Osteocyte (in vitro differentiated cells): ENCODE data around the gene PGLYRP4. TPM values are rescaled to one million over a fixed set of nuclear protein-coding genes. Genes with fewer than 3 reads are reported as not detected.

ENCODE experiments used
- DNase-seq: peaks from one replicate; pipeline ENCODE4 v3.0.0; 2021; ENCODE audit warnings: mixed read lengths; ENCODE audit not compliant: unreplicated experiment; ENCODE audit errors: extremely low spot score
- H3K27ac Mint-ChIP-seq: one replicate; pipeline ENCODE4 v1.8.0; 2021; ENCODE audit warnings: mild to moderate bottlenecking, mixed read lengths; ENCODE audit not compliant: unreplicated experiment
- H3K27me3 Mint-ChIP-seq: one replicate; pipeline ENCODE4 v1.8.0; 2021; ENCODE audit warnings: mixed read lengths; ENCODE audit not compliant: unreplicated experiment
- H3K36me3 Mint-ChIP-seq: one replicate; pipeline ENCODE4 v1.8.0; 2021; ENCODE audit warnings: mixed read lengths; ENCODE audit not compliant: unreplicated experiment
- H3K4me1 Mint-ChIP-seq: one replicate; pipeline ENCODE4 v1.8.0; 2021; ENCODE audit warnings: mixed read lengths; ENCODE audit not compliant: unreplicated experiment
- H3K4me3 Mint-ChIP-seq: one replicate; pipeline ENCODE4 v1.8.0; 2021; ENCODE audit warnings: mild to moderate bottlenecking, moderate library complexity, mixed read lengths; ENCODE audit not compliant: unreplicated experiment
- H3K9me3 Mint-ChIP-seq: one replicate; pipeline ENCODE4 v1.8.0; 2021; ENCODE audit warnings: mixed read lengths; ENCODE audit not compliant: unreplicated experiment
- total RNA-seq: library from RNA; stranded (reverse); gene quantifications from 2 replicates; pipeline ENCODE4 v1.2.1, GENCODE V29; 2021
- TF ChIP-seq, protein P1 (sequence below): fragments of 200-600 bp; sonication (generic); IDR thresholded peaks from 2 replicates; pipeline ENCODE4 v1.5.0; 2021; ENCODE audit warnings: antibody characterized with exemption, mild to moderate bottlenecking, moderate library complexity

PGLYRP4 gene
- total RNA-seq, 1 donor from 2014 or later = not detected

DNA sequence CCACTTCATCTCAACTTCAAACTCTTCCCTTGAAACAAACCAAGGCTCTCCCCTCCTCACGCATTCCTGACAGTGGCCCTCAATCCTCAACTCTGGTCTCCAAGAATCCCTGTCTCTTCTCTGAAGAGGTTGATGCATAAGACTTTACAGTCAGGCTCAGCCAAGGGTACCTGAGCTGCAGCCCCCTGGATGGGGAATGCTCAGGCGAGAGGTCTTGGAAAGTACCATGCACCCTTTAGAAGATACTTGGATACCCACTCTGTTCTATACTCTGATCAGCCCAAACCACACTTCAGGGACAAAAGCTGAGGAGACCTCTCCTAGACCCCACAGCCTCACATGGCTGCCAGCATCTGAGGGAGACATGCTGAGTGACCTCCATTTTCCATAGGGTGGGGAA is 35.4 kb downstream of the PGLYRP4 start:
- Mint-ChIP-seq H3K9me3 (peaks cover 9% of the 10 kb centered on the region), H3K4me1 (no peaks in the 10 kb centered on the region), H3K36me3 (no peaks in the 10 kb centered on the region), H3K4me3 (no peak overlapping the region), H3K27me3 (no peaks in the 10 kb centered on the region), H3K27ac (no peak overlapping the region)
- TF ChIP-seq, protein P1, sequence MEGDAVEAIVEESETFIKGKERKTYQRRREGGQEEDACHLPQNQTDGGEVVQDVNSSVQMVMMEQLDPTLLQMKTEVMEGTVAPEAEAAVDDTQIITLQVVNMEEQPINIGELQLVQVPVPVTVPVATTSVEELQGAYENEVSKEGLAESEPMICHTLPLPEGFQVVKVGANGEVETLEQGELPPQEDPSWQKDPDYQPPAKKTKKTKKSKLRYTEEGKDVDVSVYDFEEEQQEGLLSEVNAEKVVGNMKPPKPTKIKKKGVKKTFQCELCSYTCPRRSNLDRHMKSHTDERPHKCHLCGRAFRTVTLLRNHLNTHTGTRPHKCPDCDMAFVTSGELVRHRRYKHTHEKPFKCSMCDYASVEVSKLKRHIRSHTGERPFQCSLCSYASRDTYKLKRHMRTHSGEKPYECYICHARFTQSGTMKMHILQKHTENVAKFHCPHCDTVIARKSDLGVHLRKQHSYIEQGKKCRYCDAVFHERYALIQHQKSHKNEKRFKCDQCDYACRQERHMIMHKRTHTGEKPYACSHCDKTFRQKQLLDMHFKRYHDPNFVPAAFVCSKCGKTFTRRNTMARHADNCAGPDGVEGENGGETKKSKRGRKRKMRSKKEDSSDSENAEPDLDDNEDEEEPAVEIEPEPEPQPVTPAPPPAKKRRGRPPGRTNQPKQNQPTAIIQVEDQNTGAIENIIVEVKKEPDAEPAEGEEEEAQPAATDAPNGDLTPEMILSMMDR = no peak
- DNase-seq = no peak

DNA sequence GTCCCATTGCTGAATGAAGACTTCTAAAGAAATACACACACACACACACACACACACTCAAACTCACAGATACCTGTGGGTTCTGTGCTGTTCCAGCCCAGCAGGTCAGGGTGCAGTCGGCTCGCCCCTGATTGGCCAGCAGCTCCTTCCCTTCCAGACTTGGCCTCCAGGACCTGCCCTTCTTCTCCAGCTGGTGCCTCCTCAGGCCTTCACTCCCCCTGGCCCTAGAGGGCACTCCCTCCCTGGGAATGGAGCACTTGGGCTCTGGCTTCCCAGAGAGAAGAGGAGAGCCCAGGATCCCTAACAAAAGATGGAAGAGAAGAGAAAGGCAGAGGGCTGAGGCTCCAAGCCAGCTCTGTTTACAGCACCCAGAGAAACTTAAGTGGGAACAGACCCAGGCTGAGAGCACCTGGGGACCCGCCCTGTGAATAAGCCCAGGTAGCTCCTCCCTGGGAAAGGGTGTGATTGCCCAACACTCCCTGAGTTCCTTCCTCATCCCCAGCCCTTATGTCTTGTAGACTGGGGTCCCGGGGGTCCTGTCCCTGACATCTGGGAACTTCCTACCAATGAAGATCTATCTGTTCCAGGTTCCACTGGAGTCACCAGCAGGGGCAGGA is 36.0 kb downstream of the PGLYRP4 start, which contains the start of gene PGLYRP3:
Gene PGLYRP3, minus strand, starts transcription at position 383 of the 617 bp plus-strand sequence. CDS start 2,287 bp downstream, outside the sequence.
- Mint-ChIP-seq H3K27ac (no peak within 1 kb of the TSS), H3K4me3 (no peak within 1 kb of the TSS), H3K4me1 (no peaks in the 10 kb centered on the region), H3K27me3 (no peaks in the 10 kb centered on the region), H3K36me3 (no peaks in the 10 kb centered on the region), H3K9me3 (peaks cover 9% of the 10 kb centered on the region)
- TF ChIP-seq, protein P1 = no peak
- no peak for DNase-seq

DNA sequence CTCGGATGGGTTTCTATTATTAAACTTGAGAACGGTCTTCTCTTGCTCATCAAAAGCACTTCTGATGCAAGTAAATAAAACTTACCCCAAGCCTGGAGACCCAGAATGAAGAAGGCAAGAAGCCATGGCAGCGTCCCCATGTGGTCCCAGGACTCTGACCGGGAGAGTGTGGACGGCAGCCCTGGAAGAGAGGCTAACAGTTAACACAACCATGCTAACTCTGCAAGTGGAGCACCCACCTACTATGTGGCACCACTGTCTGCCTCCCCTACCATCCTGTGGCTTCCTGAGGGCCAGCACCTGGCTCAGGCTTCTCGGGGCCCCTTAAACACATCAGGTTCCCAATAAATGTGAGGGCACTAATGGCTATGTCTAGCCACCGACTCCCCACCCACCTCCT is 38.1 kb downstream of the PGLYRP4 start:
- TF ChIP-seq, protein P1 = no peak
- H3K9me3 Mint-ChIP-seq = peaks cover 6% of the 10 kb centered on the region
- H3K4me3 Mint-ChIP-seq = no peak overlapping the region
- H3K36me3 Mint-ChIP-seq = no peaks in the 10 kb centered on the region
- no peak for DNase-seq
- H3K4me1 Mint-ChIP-seq = no peaks in the 10 kb centered on the region
- no peaks in the 10 kb centered on the region for H3K27me3 Mint-ChIP-seq
- H3K27ac Mint-ChIP-seq = no peak overlapping the region

DNA sequence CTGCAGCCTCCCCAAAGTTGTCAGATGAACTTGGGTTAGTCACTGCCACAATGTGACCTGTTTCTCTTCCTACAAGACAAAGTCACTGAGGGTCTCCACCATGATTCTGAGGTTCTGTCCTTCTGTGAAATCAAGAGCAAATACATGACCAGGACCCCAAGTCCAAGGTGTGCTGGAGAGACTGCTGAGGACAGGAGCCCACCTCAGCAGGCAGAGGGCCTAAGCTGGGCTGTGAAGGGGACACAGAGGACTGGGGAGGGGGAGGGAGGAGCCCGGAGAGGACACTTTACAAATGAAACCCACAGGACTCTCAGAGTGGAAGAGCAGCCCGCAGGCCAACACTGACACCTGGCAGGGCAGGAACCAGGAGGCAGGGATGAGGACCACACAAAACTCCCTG is 39.2 kb downstream of the PGLYRP4 start:
- DNase-seq = no peak
- TF ChIP-seq, protein P1 = no peak
- Mint-ChIP-seq H3K36me3 (no peaks in the 10 kb centered on the region), H3K4me1 (no peaks in the 10 kb centered on the region), H3K9me3 (no peaks in the 10 kb centered on the region), H3K4me3 (no peak overlapping the region), H3K27me3 (no peaks in the 10 kb centered on the region), H3K27ac (no peak overlapping the region)

DNA sequence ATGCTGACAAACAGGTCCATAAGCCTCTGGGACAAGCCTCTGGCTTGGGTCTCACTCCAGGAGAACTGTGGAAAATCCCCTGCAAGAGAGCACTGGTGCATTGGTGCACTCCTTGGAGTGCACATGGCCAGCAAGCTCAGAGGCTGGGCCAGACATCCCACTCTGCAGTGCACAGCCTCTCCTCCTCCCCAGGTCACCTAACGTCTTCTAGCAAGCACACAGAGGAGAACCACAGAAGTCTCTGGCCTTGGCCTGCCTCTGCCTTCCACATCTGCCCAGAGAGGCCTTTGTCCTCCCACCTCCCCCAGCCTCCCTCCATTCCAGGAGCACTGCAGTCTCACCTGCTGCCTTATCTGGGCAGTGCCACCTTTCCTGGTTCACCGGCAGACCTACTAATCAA is 40.1 kb downstream of the PGLYRP4 start:
- H3K9me3 Mint-ChIP-seq = no peaks in the 10 kb centered on the region
- H3K27me3 Mint-ChIP-seq = no peaks in the 10 kb centered on the region
- H3K4me1 Mint-ChIP-seq = no peaks in the 10 kb centered on the region
- TF ChIP-seq, protein P1 = no peak
- DNase-seq = no peak
- H3K4me3 Mint-ChIP-seq = no peak overlapping the region
- no peaks in the 10 kb centered on the region for H3K36me3 Mint-ChIP-seq
- H3K27ac Mint-ChIP-seq = no peak overlapping the region
